Mucosa of descending colon (tissue), 3 donors: ENCODE measurements around the gene PIWIL1. TPM values are rescaled to one million over a fixed set of nuclear protein-coding genes. Genes with fewer than 3 reads are reported as not detected.

Experiments used
- ATAC-seq: fragments of 200-7000 bp; cut with Tn5 transposase; one replicate; pipeline ENCODE4 v1.9.1; 2020; ENCODE audit warnings: mild to moderate bottlenecking, moderate library complexity
- DNase-seq, 3 donors: peaks; one replicate each; pipeline ENCODE4 v3.0.0-alpha.2; 2020
- H3K36me3 ChIP-seq: fragments of 200-600 bp; one replicate; pipeline ENCODE4 v1.8.0; 2021; ENCODE audit warnings: low read depth, mild to moderate bottlenecking
- H3K4me1 ChIP-seq: fragments of 200-600 bp; one replicate; pipeline ENCODE4 v1.8.0; 2021; ENCODE audit warnings: low read depth, mild to moderate bottlenecking
- H3K4me3 ChIP-seq: fragments of 200-600 bp; one replicate; pipeline ENCODE4 v1.8.0; 2021; ENCODE audit warnings: mild to moderate bottlenecking
- H3K9me3 ChIP-seq: fragments of 200-600 bp; one replicate; pipeline ENCODE4 v1.8.0; 2021; ENCODE audit warnings: mild to moderate bottlenecking
- intact Hi-C, 2 donors: fragments of 100-400 bp; cut with DNase I in 1 of 2; cut with micrococcal nuclease in 1 of 2; formaldehyde crosslinking; loops; one replicate each; pipeline versions ENCODE4 v1.11.0 to v1.11.1; 2022; cut with DNase I, micrococcal nuclease
- total RNA-seq, 3 donors: library from RNA; stranded (reverse); fragmentation: NEBNext Ultra II Directional in 2 of 3; extraction: Animal tissue kit (Norgen Biotek cat#: 25700) in 2 of 3; gene quantifications; one replicate each; pipeline versions ENCODE4 v1.2.1 to v1.2.4, GENCODE V29; 2021 to 2023
- TF ChIP-seq, protein P1 (sequence below): fragments of 200-600 bp; IDR thresholded peaks from one replicate; pipeline ENCODE4 v1.8.0; 2022; ENCODE audit warnings: antibody characterized with exemption, mild to moderate bottlenecking
- donor health status: DM: no; HTN: no; CAD: no; lungs with moderate emphysema.
- donor health status: DM: no; HTN: no; CAD: no.
- donor health status: DM: no; HTN: yes; CAD: no.

Gene PIWIL1
- total RNA-seq, 3 donors from 2014 or later: 0.23 TPM; not detected in 2

DNA sequence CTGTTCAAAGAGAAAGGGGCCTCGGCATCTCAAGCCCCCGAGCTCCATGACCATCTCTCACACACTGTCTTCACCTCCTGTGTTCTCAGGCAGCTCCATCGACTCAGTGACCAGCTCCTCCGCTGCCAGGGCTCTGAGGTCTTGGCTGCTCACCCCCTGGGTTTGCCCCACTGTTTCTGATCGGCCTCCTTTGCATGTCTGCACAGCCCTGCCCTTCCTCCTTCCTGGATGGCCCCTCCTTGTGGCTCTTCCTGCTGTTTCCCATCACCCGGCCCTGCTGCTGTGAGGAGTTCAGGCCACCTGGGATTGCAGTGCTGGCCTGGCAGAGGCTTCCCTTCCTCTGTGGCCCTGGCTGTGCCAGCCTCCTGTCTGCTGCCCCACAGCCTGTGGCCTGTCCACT lies 38.1 kb upstream of the PIWIL1 start:
- no peak for ATAC-seq
- DNase-seq: no peak
- intact Hi-C loops: no loop called here
- no peaks in the 10 kb centered on the region for H3K4me1 ChIP-seq
- H3K4me3 ChIP-seq: no peak overlapping the region
- TF ChIP-seq, protein P1, sequence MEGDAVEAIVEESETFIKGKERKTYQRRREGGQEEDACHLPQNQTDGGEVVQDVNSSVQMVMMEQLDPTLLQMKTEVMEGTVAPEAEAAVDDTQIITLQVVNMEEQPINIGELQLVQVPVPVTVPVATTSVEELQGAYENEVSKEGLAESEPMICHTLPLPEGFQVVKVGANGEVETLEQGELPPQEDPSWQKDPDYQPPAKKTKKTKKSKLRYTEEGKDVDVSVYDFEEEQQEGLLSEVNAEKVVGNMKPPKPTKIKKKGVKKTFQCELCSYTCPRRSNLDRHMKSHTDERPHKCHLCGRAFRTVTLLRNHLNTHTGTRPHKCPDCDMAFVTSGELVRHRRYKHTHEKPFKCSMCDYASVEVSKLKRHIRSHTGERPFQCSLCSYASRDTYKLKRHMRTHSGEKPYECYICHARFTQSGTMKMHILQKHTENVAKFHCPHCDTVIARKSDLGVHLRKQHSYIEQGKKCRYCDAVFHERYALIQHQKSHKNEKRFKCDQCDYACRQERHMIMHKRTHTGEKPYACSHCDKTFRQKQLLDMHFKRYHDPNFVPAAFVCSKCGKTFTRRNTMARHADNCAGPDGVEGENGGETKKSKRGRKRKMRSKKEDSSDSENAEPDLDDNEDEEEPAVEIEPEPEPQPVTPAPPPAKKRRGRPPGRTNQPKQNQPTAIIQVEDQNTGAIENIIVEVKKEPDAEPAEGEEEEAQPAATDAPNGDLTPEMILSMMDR: no peak
- H3K36me3 ChIP-seq: no peaks in the 10 kb centered on the region
- no peaks in the 10 kb centered on the region for H3K9me3 ChIP-seq

DNA sequence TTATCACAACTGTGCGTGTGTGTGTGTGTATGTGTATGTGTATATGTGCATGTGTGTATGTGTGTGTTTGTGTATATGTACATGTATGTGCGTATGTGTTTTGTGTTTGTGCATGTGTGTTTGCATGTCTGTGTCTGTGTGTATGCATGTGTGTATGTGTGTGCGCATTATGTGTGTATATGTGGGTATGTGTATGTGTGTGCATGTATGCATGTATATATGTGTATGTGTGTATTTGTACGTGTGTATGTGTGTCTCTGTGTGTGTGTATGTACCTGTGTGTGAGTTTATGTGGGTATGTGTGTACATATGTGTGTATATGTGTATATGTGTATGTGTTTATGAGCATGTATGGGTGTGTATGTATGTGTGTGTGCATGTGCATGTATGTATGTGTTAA lies 37.6 kb upstream of the PIWIL1 start:
- no peak overlapping the region for H3K4me3 ChIP-seq
- DNase-seq: no peak
- no peaks in the 10 kb centered on the region for H3K36me3 ChIP-seq
- TF ChIP-seq, protein P1: no peak
- ATAC-seq: no peak
- H3K4me1 ChIP-seq: no peaks in the 10 kb centered on the region
- H3K9me3 ChIP-seq: no peaks in the 10 kb centered on the region
- intact Hi-C loops: no loop called here

DNA sequence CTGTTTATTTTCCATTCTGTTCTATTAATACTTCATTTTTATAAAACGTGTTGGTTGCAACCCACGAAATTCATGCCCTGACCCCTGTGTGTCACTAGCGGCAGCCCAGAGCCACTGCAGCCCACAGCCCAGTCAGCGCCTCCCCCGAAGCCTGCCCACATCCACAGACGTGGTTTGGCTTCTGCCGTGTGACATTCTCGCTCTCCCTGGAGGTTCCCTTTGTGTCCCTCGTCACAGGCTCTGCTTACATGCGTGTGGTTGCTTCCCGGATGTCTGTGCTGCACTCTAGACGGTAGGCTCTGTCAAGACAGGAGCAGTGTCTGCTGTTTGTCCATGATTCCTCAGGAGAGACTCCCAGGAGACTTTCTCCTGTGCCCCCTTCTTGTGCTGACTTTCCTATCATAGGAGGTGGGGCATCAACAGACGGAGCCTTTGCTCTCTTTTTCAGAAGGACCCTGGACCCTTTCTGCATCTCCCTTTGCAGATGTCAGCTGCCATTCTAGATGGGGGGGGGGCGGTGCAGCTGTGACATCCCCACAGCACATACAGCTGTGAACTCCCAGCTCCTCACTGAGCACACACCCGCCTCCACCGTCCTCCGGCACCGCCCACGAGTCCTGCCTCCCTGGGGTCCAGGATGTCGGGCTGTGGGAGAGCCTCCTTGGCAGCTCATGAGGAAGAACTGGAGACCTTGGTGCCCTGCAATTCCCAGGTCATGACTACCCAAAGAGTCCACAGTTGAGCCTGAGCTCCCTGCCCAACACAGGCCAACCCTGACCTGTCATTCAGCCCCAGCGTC lies 36.8 kb upstream of the PIWIL1 start:
- H3K4me3 ChIP-seq: no peak overlapping the region
- no peak for DNase-seq
- ATAC-seq: no peak
- H3K9me3 ChIP-seq: no peaks in the 10 kb centered on the region
- H3K36me3 ChIP-seq: no peaks in the 10 kb centered on the region
- no peaks in the 10 kb centered on the region for H3K4me1 ChIP-seq
- TF ChIP-seq, protein P1: no peak
- intact Hi-C loops: no loop called here

DNA sequence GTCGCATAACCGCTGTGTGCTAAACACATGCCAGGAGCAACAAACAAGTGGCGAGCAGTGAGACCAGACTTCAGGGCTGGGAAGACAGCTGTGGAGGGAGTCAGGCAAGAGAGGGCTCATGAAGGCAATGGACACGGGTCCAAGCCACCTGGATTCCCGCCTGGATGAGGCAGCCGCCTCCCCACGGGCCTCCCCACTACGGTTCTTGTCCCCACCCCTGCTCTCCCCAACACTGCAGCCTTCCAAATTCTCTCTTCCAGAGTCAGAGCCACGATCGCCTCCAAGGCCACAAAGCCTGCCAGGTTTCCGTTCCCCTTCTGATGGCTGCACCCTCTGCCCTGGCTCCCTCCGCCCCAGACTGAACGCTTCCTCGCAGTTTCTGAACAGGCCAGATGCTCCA lies 36.1 kb upstream of the PIWIL1 start:
- no peak for ATAC-seq
- DNase-seq: no peak
- Histone ChIP-seq H3K4me1 (no peaks in the 10 kb centered on the region), H3K9me3 (no peaks in the 10 kb centered on the region), H3K4me3 (no peak overlapping the region), H3K36me3 (no peaks in the 10 kb centered on the region)
- intact Hi-C loops: no loop called here
- TF ChIP-seq, protein P1: no peak

DNA sequence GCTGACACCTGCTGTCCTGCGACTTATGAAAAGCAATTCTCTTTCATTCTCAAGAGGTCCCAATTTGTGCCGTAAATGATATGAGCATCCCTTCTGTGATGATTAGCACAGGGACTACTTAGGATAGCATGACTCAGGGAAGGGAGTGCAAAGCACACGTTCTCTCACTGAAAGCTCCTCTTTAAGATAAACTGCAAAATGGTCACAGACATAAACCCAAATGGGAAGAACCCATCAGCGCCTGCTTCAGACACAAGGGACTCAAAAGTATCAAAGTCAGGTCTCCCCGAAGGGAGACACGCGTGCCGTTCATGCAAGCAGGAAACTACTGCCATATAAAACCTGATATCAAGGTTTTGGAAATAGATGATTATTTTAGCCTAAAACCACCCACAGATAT lies 33.9 kb upstream of the PIWIL1 start:
- ATAC-seq: no peak
- intact Hi-C loops: no loop called here
- Histone ChIP-seq H3K36me3 (no peaks in the 10 kb centered on the region), H3K4me3 (no peak overlapping the region), H3K9me3 (no peaks in the 10 kb centered on the region), H3K4me1 (no peaks in the 10 kb centered on the region)
- TF ChIP-seq, protein P1: no peak
- DNase-seq: no peak
